Endothelial cell (in vitro differentiated cells): ENCODE measurements around the gene SF1. TPM values are rescaled to one million over a fixed set of nuclear protein-coding genes. Genes with fewer than 3 reads are reported as not detected.

Experiments used
- DNase-seq: peaks from one replicate; pipeline ENCODE4 v3.0.0; 2021; ENCODE audit warnings: low spot score
- H3K27ac Mint-ChIP-seq: one replicate; pipeline ENCODE4 v1.8.0; 2021; ENCODE audit warnings: mixed read lengths, inconsistent platforms; ENCODE audit not compliant: unreplicated experiment
- H3K27me3 Mint-ChIP-seq: one replicate; pipeline ENCODE4 v1.8.0; 2021; ENCODE audit warnings: mild to moderate bottlenecking, moderate library complexity, mixed read lengths, inconsistent platforms; ENCODE audit not compliant: unreplicated experiment
- H3K36me3 Mint-ChIP-seq: one replicate; pipeline ENCODE4 v1.8.0; 2021; ENCODE audit warnings: mild to moderate bottlenecking, low read depth, mixed read lengths, inconsistent platforms; ENCODE audit not compliant: unreplicated experiment
- H3K4me1 Mint-ChIP-seq: one replicate; pipeline ENCODE4 v1.8.0; 2021; ENCODE audit warnings: mild to moderate bottlenecking, mixed read lengths, inconsistent platforms; ENCODE audit not compliant: unreplicated experiment
- H3K4me3 Mint-ChIP-seq: one replicate; pipeline ENCODE4 v1.8.0; 2021; ENCODE audit warnings: mild to moderate bottlenecking, mixed read lengths, inconsistent platforms; ENCODE audit not compliant: unreplicated experiment
- H3K9me3 Mint-ChIP-seq: one replicate; pipeline ENCODE4 v1.8.0; 2021; ENCODE audit warnings: mixed read lengths, inconsistent platforms; ENCODE audit not compliant: unreplicated experiment
- total RNA-seq: library from RNA; stranded (reverse); fragmentation: NEBNext Ultra II Directional; extraction: Animal tissue kit (Norgen Biotek cat#: 25700); gene quantifications from one replicate; pipeline ENCODE4 v1.2.1, GENCODE V29; 2021; ENCODE audit not compliant: unreplicated experiment
- TF ChIP-seq, protein P1 (sequence below): fragments of 200-600 bp; sonication (generic); IDR thresholded peaks from one replicate; pipeline ENCODE4 v1.5.0; 2021; ENCODE audit warnings: antibody characterized with exemption; ENCODE audit not compliant: unreplicated experiment

The SF1 gene
- total RNA-seq, 1 donor from 2014 or later, result 322 TPM

GRCh38 chr11:64804346-64805210 is 26.2 kb upstream of the SF1 start:
- Mint-ChIP-seq H3K4me1 (peaks cover 16% of the 10 kb centered on the region), H3K27ac (peak overlapping the region; percentile 95), H3K9me3 (no peaks in the 10 kb centered on the region), H3K36me3 (peaks cover 25% of the 10 kb centered on the region), H3K4me3 (peak overlapping the region; percentile 94), H3K27me3 (peaks cover 21% of the 10 kb centered on the region)
- no peak for DNase-seq
- TF ChIP-seq, protein P1, sequence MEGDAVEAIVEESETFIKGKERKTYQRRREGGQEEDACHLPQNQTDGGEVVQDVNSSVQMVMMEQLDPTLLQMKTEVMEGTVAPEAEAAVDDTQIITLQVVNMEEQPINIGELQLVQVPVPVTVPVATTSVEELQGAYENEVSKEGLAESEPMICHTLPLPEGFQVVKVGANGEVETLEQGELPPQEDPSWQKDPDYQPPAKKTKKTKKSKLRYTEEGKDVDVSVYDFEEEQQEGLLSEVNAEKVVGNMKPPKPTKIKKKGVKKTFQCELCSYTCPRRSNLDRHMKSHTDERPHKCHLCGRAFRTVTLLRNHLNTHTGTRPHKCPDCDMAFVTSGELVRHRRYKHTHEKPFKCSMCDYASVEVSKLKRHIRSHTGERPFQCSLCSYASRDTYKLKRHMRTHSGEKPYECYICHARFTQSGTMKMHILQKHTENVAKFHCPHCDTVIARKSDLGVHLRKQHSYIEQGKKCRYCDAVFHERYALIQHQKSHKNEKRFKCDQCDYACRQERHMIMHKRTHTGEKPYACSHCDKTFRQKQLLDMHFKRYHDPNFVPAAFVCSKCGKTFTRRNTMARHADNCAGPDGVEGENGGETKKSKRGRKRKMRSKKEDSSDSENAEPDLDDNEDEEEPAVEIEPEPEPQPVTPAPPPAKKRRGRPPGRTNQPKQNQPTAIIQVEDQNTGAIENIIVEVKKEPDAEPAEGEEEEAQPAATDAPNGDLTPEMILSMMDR, result no peak

DNA sequence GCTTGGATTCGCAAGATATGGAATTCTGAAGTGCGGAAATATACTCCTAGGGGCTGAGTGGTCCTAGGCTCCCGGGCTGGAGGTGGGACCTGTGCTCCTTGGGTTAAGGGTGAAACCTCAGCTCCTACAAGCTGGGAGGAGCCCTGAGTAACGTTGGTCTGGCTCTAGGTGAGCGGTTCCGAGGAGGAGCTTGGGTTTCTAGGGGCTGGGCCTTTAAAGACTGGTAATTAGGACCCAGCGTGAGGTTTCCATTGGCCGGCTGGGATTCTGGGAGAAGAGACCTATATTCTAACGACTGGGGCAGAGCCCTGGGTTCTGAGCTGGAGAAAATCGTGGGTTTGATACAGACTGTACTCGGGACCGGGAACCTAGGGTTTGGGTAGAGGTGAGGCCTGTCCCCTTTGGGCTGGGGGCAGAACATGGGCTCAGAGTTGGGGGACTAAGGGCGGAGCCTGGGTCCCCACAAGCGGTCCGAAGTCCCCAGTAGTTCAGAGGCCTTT is 25.6 kb upstream of the SF1 start:
- Mint-ChIP-seq H3K36me3 (peaks cover 28% of the 10 kb centered on the region), H3K4me3 (peak overlapping the region; percentile 94), H3K27me3 (peaks cover 21% of the 10 kb centered on the region), H3K9me3 (no peaks in the 10 kb centered on the region), H3K27ac (peak overlapping the region; percentile 95), H3K4me1 (peaks cover 20% of the 10 kb centered on the region)
- TF ChIP-seq, protein P1, result no peak
- no peak for DNase-seq

GRCh38 chr11:64803158-64803845 is 25.0 kb upstream of the SF1 start, which contains the start of gene MAP4K2:
Gene MAP4K2 (minus strand): TSS chr11:64803214. CDS start chr11:64803149, 65 bp downstream.
- Mint-ChIP-seq H3K36me3 (peaks cover 32% of the 10 kb centered on the region), H3K27ac (peak within 1 kb of the TSS; percentile 95), H3K27me3 (peaks cover 23% of the 10 kb centered on the region), H3K9me3 (no peaks in the 10 kb centered on the region), H3K4me3 (peak within 1 kb of the TSS; percentile 94), H3K4me1 (peaks cover 24% of the 10 kb centered on the region)
- peak; percentile 94 for DNase-seq
- TF ChIP-seq, protein P1, result no peak

GRCh38 chr11:64802370-64803157 is 24.2 kb upstream of the SF1 start:
- peaks cover 24% of the 10 kb centered on the region for H3K4me1 Mint-ChIP-seq
- peaks cover 32% of the 10 kb centered on the region for H3K36me3 Mint-ChIP-seq
- TF ChIP-seq, protein P1, result no peak
- peaks cover 22% of the 10 kb centered on the region for H3K27me3 Mint-ChIP-seq
- H3K27ac Mint-ChIP-seq, result no peak overlapping the region
- H3K9me3 Mint-ChIP-seq, result no peaks in the 10 kb centered on the region
- DNase-seq, result no peak
- H3K4me3 Mint-ChIP-seq, result peak overlapping the region; percentile 90
